C4-2B (cell line): ENCODE results near the gene SELENBP1.
"Not testable (repeated sequence)": the region's sequence is repeated elsewhere in the genome, so short reads cannot be mapped to it uniquely, and the experiment has no call there.

ENCODE experiments used
- H3K27ac ChIP-seq: fragments of 450-650 bp; 2 replicates; pipeline ENCODE4 v1.5.1; 2017
- CTCF ChIP-seq: fragments of 450-650 bp; conservative IDR thresholded peaks from 2 replicates; pipeline ENCODE4 v1.5.1; 2017; ENCODE audit warnings: mild to moderate bottlenecking
- ZFX ChIP-seq: fragments of 450-650 bp; IDR thresholded peaks from 2 replicates; pipeline ENCODE4 v1.6.1; 2017

Gene SELENBP1

GRCh38 chr1:151364996-151365395 is 7.5 kb downstream of the SELENBP1 start:
- TF ChIP-seq ZFX (no peak), CTCF (no peak)
- no peak overlapping the region for H3K27ac ChIP-seq

- TF ChIP-seq CTCF (no peak), ZFX (no peak)
- H3K27ac ChIP-seq: no peak overlapping the region
Observed at GRCh38 chr1:151362308-151363155, 10.0 kb downstream of the SELENBP1 start.

- H3K27ac ChIP-seq: no peak overlapping the region
- TF ChIP-seq CTCF (no peak), ZFX (no peak)
Observed at GRCh38 chr1:151361883-151362282, 10.6 kb downstream of the SELENBP1 start.

GRCh38 chr1:151356696-151357095 is 15.8 kb downstream of the SELENBP1 start:
- TF ChIP-seq CTCF (no peak), ZFX (no peak)
- H3K27ac ChIP-seq: no peak overlapping the region

- H3K27ac ChIP-seq: no peak overlapping the region
- TF ChIP-seq CTCF: no peak
- TF ChIP-seq ZFX: no peak
Observed at GRCh38 chr1:151352021-151352718, 20.3 kb downstream of the SELENBP1 start.

- not testable (repeated sequence) for H3K27ac ChIP-seq
Observed at GRCh38 chr1:151350323-151350722, 22.2 kb downstream of the SELENBP1 start.

GRCh38 chr1:151347523-151348246 is 24.8 kb downstream of the SELENBP1 start:
- no peak for TF ChIP-seq CTCF
- no peak for TF ChIP-seq ZFX
- H3K27ac ChIP-seq: peak overlapping the region; percentile 81
